Suppressor macrophage treated with lipopolysaccharide for 1 hour (primary cell): ENCODE results near the gene KIFC3.
"Not testable (repeated sequence)": the region's sequence is repeated elsewhere in the genome, so short reads cannot be mapped to it uniquely, and the experiment has no call there.

Experiments
- DNase-seq, 3 donors: peaks; one replicate each; pipeline ENCODE4 v3.0.0-alpha.2; 2020 to 2022

Gene KIFC3

GRCh38 chr16:57734308-57734924 lies 67.9 kb downstream of the KIFC3 start:
- DNase-seq, result no peak

- peak; percentile 50 to 79 (median 61) for DNase-seq
Measured at GRCh38 chr16:57732714-57733113, 69.6 kb downstream of the KIFC3 start.

GRCh38 chr16:57732037-57732436 lies 70.3 kb downstream of the KIFC3 start:
- DNase-seq, result peak; percentile 61 to 87 (median 85)

- DNase-seq, result no peak
Measured at GRCh38 chr16:57730771-57731730, 71.2 kb downstream of the KIFC3 start.

GRCh38 chr16:57729852-57730251 lies 72.4 kb downstream of the KIFC3 start:
- DNase-seq, result not testable (repeated sequence)

GRCh38 chr16:57729182-57729484 lies 73.2 kb downstream of the KIFC3 start:
- no peak for DNase-seq

- DNase-seq, result peak; percentile 19 to 35 (median 28)
Measured at GRCh38 chr16:57728336-57729181, 73.7 kb downstream of the KIFC3 start.

DNA sequence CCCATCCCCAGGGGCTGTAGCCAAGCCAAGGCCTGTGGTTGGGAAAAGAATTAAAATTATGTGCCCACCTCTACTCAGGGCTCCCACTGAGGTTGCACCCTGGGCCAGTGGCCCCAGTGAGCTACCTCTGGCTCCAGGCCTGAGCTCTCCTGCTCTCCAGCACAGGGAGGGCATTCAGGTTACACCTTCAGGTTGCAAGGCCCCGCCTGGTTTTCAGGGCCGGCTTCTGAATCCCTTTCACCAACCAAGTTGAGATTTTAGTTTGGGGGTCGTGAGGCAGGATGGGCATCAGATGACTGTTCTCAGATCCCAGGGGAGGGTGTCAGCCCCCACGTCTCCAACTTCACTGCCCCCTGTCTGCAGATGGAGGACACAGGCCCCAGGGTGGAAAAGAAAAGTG lies 74.7 kb downstream of the KIFC3 start:
- no peak for DNase-seq

DNA sequence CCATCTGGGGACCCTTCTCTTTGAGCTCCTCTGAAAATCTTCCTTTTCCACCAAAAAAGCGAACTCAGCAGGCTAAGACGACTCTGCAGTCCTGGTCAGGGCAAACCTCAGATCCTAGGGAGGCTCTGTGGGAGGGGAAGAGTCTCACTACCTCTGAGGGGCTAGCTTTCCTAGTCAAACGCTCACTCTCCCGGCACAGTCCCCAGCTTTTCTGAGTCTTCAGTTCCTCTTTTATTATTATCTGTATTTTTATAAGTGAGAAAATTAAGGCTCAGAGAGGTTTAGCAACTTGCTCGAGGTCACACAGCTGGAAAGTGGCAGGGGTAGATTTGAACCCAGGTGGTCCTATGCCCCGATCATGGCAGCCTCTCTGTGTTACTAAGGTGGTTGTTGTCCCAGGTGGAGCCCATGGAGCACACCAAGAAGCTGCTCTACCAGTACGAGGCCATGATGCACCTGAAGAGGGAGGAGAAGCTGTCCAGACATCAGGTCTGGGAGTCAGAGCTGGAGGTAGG lies 75.8 kb downstream of the KIFC3 start:
- no peak for DNase-seq

DNA sequence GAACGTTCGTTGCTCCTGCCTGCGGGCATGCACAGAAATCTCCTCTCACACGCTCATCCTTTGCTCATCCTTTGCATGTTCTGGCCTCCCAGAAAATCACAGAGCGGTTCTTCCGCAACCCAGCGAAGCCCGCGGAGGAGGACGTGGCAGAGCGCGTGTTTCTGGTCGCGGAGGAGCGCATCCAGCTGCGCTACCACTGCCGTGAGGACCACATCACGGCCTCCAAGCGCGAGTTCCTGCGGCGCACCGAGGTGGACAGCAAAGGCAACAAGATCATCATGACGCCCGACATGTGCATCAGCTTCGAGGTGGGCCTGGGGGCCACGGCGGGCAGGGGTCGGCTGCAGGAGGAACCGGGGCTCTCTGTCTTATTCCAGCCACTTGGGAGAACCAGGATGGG lies 76.3 kb downstream of the KIFC3 start:
- DNase-seq, result no peak

DNA sequence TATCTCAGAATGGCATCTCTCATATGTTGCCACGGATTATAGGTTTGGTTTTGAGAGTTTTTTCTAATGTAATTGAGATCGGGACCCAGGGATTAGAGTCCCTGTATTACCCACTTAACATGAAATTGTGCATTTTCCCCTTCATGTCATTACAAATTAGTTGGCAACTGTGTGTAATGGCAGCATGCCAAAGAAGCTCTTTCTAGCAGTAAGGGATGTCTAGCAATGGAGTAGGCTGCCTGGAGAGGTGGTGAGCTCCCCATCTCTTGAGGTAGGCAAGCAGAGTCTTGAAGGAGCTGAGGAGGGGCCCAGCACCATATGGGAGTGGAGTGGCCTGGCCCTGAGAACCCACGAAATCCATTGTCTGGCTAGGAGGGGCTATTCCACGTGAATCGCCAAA lies 76.7 kb downstream of the KIFC3 start:
- DNase-seq, result no peak

- DNase-seq, result peak in 2 of 3 donors; percentile 26 to 38
Measured at GRCh38 chr16:57725151-57725550, 77.1 kb downstream of the KIFC3 start.

- DNase-seq, result no peak
Measured at GRCh38 chr16:57724531-57724930, 77.8 kb downstream of the KIFC3 start.

DNA sequence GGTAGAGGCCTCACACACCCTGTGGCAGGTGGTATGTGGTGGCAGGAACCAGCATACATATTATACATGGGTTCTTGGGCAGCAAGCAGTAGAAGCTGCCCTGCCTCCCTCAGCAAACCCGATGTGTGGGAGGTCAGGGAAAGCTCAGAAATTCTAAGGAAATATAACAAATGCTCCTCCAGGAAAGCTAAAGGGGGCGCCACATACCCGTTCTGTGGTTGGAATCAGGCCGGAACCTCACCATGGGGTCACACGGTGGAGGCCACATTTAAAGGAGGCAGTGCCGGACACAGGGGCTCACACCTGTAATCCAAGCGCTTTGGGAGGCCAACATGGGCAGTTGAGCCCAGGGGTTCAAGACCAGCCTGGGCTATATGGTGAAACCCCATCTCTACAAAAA lies 79.1 kb downstream of the KIFC3 start:
- peak; percentile 26 to 31 (median 30) for DNase-seq

- no peak for DNase-seq
Measured at GRCh38 chr16:57722651-57723050, 79.6 kb downstream of the KIFC3 start.

DNA sequence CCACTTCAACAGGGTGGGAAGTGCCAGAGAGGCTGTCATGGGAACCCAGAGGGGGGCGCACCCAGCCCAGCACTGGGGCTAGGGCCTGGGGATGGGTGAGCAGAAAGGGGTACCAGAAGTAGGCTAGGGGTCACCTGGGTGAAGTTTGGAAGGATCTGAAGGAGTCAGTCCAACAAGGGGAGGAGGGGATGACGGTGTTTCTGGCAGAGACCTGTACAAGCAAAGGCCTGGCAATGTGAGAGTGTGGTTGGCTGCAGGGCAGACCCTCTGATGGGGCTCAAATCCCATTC lies 80.1 kb downstream of the KIFC3 start:
- DNase-seq, result no peak

DNA sequence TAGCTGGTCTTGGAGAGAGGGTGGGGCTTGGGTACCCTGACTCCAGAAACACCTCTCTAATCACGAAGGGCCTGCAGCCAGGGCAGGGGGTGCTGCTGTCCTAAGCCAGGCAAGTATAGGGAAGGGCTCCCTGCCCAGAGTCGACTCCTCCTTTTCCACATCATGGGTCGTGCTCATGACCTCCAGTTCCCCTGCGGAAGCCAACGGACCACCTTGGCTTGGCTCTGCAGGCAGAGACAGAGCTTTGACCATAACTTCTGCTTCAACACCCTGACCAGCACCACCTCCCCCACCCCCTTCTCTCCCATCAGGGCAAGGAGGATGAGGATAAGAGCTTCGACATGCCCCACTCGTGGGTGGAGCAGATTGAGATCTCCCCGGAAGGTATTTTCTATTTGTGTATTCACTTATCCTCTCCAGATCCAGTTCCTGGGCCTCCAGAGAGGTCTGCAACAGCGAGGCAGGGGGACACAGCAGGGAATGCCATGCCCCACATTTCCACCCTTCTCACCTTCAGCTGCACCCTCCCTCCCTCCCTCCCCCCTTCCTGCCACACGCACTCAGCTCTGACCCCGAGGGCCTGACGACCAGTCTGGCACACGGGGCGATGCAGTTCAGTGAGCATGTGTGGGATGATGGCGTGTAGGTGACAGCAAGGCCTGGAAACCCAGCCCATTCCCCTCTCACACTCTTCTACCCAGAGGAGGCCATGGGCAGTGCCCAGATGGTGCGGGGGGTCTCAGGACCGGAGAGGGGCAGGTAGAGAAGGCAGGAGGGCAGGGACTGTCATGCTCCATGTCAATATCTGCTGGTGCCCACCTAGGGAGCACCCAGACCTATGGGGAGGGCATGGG lies 80.7 kb downstream of the KIFC3 start:
- no peak for DNase-seq

- peak; percentile 65 to 84 (median 78) for DNase-seq
Measured at GRCh38 chr16:57720142-57720575, 82.1 kb downstream of the KIFC3 start.

DNA sequence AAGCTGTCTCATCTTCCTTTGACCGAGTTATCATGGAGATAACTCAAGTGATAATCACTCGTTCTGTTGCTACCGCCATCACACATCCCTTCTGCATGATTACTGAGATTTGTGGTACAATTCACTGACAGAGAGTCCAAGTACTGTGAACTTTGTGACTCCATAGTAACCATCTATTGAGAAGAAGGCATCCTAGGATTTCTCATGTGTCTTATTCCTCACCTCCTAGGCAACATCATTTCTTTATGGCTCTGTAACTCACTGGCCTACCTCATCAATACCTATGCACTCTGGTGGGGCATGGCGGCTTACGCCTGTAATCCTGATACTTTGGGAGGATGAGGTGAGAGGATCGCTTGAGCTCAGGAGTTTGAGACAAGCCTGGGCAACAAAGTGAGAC lies 88.2 kb downstream of the KIFC3 start:
- no peak for DNase-seq

DNA sequence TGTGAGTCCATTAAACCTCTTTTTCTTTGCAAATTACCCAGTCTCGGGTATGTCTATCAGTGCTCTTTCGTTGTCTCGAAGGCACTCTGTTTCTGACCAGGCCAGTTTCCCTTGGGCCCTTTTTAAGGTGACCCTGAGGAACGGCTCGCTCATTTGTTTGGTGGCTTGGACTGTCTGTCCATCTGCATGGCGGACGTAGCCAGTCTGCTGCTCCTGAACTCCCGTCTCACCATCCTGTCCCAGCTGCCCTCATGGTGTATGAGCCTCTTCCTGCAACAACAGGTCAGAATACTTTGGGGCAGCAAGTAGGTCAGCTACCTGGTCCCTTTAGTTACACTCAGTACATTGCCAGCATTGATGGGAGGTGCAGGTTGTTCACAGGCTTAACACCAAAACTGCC lies 88.7 kb downstream of the KIFC3 start:
- no peak for DNase-seq

GRCh38 chr16:57712569-57712968 lies 89.7 kb downstream of the KIFC3 start:
- not testable (repeated sequence) for DNase-seq

GRCh38 chr16:57711993-57712392 lies 90.3 kb downstream of the KIFC3 start:
- DNase-seq, result no peak
